ENCODE data around the gene EHHADH.

DNA sequence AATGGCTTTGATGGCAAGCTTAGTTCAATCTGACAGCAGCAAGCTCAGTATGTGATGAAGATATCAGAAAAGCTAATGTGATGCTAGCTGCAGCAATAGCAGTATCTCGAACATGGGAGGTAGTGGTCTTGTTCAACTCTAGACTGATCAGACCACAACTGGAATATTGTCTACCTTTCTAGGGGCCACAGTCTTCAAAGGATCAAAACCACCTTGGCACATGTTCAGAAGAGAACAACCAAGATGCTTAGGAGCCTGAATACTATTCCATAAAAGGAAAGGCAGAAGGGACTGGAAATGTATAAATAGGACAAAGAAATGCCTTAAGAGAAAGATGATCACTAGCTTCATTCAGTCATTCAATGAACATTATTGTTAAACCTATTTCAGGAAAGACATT is 103.3 kb downstream of the EHHADH start:
- TF ChIP-seq, protein P1, sequence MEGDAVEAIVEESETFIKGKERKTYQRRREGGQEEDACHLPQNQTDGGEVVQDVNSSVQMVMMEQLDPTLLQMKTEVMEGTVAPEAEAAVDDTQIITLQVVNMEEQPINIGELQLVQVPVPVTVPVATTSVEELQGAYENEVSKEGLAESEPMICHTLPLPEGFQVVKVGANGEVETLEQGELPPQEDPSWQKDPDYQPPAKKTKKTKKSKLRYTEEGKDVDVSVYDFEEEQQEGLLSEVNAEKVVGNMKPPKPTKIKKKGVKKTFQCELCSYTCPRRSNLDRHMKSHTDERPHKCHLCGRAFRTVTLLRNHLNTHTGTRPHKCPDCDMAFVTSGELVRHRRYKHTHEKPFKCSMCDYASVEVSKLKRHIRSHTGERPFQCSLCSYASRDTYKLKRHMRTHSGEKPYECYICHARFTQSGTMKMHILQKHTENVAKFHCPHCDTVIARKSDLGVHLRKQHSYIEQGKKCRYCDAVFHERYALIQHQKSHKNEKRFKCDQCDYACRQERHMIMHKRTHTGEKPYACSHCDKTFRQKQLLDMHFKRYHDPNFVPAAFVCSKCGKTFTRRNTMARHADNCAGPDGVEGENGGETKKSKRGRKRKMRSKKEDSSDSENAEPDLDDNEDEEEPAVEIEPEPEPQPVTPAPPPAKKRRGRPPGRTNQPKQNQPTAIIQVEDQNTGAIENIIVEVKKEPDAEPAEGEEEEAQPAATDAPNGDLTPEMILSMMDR (conservative IDR thresholded peaks at IDR 0.05; ENCODE audit: low read length), result no peak
- no peak for TF ChIP-seq EZH2phosphoT487 (IDR thresholded peaks at IDR 0.05; ENCODE audit: borderline replicate concordance, low read depth, low read length)
